OCI-LY1 (cell line): ENCODE measurements around the gene ZNF598.
A peak's percentile ranks its signal among the peaks of the same experiment; 100 is the strongest.

Experiments used
- H2AFZ ChIP-seq: fragments of 200-600 bp; sonication (generic), shearing (Covaris generic); 2 replicates; pipeline ENCODE4 v1.6.0; 2014; ENCODE audit warnings: antibody characterized with exemption, mild to moderate bottlenecking, low read length
- H3F3A ChIP-seq: fragments of 200-600 bp; sonication (generic), shearing (Covaris generic); 2 replicates; pipeline ENCODE4 v1.6.0; 2014; ENCODE audit warnings: mild to moderate bottlenecking, antibody characterized with exemption, low read length, moderate library complexity; ENCODE audit not compliant: insufficient read depth
- H3K27ac ChIP-seq: fragments of 200-600 bp; sonication (generic); 2 replicates; pipeline ENCODE4 v1.5.1; 2014; ENCODE audit warnings: low read length, mixed run types, mild to moderate bottlenecking, low read depth; ENCODE audit not compliant: poor library complexity, severe bottlenecking
- H3K27me3 ChIP-seq: fragments of 200-600 bp; sonication (generic); 2 replicates; pipeline ENCODE4 v1.6.0; 2014; ENCODE audit warnings: antibody characterized with exemption, mild to moderate bottlenecking, low read length, moderate library complexity; ENCODE audit not compliant: insufficient read depth
- H3K36me3 ChIP-seq: fragments of 200-600 bp; sonication (generic); 2 replicates; pipeline ENCODE4 v1.6.1; 2014; ENCODE audit warnings: mild to moderate bottlenecking, antibody characterized with exemption, low read length, moderate library complexity, mixed read lengths; ENCODE audit not compliant: insufficient read depth
- H3K4me1 ChIP-seq: fragments of 200-600 bp; sonication (generic); 2 replicates; pipeline ENCODE4 v1.5.1; 2014; ENCODE audit warnings: mild to moderate bottlenecking, low read length, moderate library complexity; ENCODE audit not compliant: insufficient read depth, severe bottlenecking
- H3K4me2 ChIP-seq: fragments of 200-600 bp; sonication (generic), shearing (Covaris generic); 2 replicates; pipeline ENCODE4 v1.6.1; 2014; ENCODE audit warnings: low read length
- H3K4me3 ChIP-seq: fragments of 200-600 bp; sonication (generic); 2 replicates; pipeline ENCODE4 v1.5.1; 2014; ENCODE audit warnings: low read length, low read depth, mild to moderate bottlenecking, mixed read lengths; ENCODE audit not compliant: poor library complexity, severe bottlenecking
- H3K79me2 ChIP-seq: fragments of 200-600 bp; shearing (Covaris generic); 2 replicates; pipeline ENCODE4 v1.6.1; 2016; ENCODE audit warnings: mixed run types, low read length, mixed read lengths; ENCODE audit not compliant: insufficient read depth
- H3K9ac ChIP-seq: fragments of 200-600 bp; sonication (generic), shearing (Covaris generic); 2 replicates; pipeline ENCODE4 v1.6.1; 2014; ENCODE audit warnings: mild to moderate bottlenecking, low read length, mixed read lengths
- H3K9me2 ChIP-seq: fragments of 200-600 bp; sonication (generic), shearing (Covaris generic); 2 replicates; pipeline ENCODE4 v1.6.1; 2014; ENCODE audit warnings: low read depth, mild to moderate bottlenecking, low read length, mixed read lengths
- H3K9me3 ChIP-seq: fragments of 200-600 bp; shearing (Covaris generic); 2 replicates; pipeline ENCODE4 v1.6.1; 2014; ENCODE audit warnings: low read length, mixed read lengths
- H4K20me1 ChIP-seq: fragments of 200-600 bp; sonication (generic), shearing (Covaris generic); 2 replicates; pipeline ENCODE4 v1.6.0; 2016; ENCODE audit warnings: mild to moderate bottlenecking, low read length; ENCODE audit not compliant: insufficient read depth
- EZH2 ChIP-seq: fragments of 200-600 bp; sonication (generic), shearing (Covaris generic); IDR thresholded peaks from 2 replicates; pipeline ENCODE4 v1.8.0; 2017; ENCODE audit warnings: borderline replicate concordance, mixed run types, mild to moderate bottlenecking, antibody characterized with exemption, low read length, moderate library complexity, mixed read lengths
- TF ChIP-seq, protein P1 (sequence below): fragments of 200-600 bp; sonication (generic), shearing (Covaris generic); IDR thresholded peaks from 2 replicates; pipeline ENCODE4 v1.5.1; 2017; ENCODE audit warnings: mild to moderate bottlenecking, antibody characterized with exemption, low read length, moderate library complexity, mixed read lengths

ZNF598 gene

DNA sequence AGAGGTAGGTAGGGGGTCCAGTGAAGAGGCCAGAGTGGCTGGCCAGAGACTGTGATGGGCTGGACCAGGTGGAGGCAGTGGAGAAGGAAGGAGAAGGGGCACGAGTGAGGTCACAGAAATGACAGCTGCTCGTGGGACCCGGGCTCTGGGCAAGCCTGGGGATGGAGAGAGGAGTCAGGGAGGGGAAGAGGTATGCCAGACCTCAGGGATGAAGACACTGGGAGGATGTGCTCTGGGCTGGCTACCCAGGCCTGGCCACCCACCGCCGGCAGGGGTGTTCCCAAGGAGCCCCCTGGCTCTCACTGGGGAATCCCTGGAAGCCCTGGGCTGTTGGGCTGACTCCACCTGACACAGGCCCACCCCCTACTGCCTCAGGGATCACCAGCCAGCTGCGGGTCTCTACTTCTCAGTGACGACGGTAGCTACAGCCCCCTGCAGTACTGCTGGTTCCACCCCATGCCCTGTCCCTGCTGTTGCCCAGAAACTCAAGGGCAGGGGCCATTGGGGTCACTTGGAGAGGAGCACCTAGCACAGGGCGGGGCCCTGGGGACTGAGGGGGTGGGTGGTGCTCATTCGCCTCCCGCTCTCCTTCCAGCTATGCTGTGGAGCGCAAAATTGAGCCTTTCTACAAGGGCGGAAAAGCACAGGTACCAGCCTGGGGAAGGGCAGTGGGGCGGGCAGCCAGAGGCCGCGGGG is 36.0 kb downstream of the ZNF598 start:
- Histone ChIP-seq H3K9me3 (no peaks in the 10 kb centered on the region), H3K9ac (no peak overlapping the region; the same call in 1 of the 2 replicates), H2AFZ (no peak overlapping the region), H3K27ac (no peak overlapping the region), H3K4me3 (peak overlapping the region; percentile 95), H3K36me3 (peaks cover 46% of the 10 kb centered on the region), H3K9me2 (no peaks in the 10 kb centered on the region), H3K27me3 (no peaks in the 10 kb centered on the region), H3K79me2 (peaks cover 4% of the 10 kb centered on the region; the same call in 1 of the 2 replicates), H3F3A (no peaks in the 10 kb centered on the region), H4K20me1 (no peaks in the 10 kb centered on the region), H3K4me1 (peaks cover 27% of the 10 kb centered on the region), H3K4me2 (peak overlapping the region; percentile 86)
- no peak for TF ChIP-seq EZH2
- TF ChIP-seq, protein P1, sequence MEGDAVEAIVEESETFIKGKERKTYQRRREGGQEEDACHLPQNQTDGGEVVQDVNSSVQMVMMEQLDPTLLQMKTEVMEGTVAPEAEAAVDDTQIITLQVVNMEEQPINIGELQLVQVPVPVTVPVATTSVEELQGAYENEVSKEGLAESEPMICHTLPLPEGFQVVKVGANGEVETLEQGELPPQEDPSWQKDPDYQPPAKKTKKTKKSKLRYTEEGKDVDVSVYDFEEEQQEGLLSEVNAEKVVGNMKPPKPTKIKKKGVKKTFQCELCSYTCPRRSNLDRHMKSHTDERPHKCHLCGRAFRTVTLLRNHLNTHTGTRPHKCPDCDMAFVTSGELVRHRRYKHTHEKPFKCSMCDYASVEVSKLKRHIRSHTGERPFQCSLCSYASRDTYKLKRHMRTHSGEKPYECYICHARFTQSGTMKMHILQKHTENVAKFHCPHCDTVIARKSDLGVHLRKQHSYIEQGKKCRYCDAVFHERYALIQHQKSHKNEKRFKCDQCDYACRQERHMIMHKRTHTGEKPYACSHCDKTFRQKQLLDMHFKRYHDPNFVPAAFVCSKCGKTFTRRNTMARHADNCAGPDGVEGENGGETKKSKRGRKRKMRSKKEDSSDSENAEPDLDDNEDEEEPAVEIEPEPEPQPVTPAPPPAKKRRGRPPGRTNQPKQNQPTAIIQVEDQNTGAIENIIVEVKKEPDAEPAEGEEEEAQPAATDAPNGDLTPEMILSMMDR = no peak

DNA sequence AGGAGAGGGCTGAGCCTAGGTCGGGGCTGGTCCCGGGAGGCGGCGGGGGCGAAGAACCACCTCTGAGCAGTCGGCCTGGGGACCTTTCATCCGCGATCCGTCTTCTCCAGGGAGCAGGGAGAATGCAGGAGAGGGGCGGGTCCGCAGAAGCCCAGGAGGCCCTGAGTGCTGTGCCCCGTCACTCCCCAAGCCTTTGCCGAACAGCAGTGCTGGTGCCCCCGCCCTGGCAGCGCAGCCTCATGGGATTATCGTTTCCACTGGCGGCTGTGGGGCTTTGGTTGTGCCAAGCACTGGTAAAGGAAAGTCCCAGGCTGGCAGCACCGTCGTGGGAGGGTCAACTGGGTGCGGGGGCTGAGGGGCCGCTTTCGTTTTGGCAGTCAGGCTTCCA is 37.1 kb downstream of the ZNF598 start:
- peak overlapping the region; percentile 95 for H3K4me3 ChIP-seq
- no peaks in the 10 kb centered on the region for H3F3A ChIP-seq
- no peaks in the 10 kb centered on the region for H3K9me3 ChIP-seq
- H2AFZ ChIP-seq = no peak overlapping the region
- H3K27me3 ChIP-seq = no peaks in the 10 kb centered on the region
- peaks cover 34% of the 10 kb centered on the region for H3K36me3 ChIP-seq
- H3K9me2 ChIP-seq = no peaks in the 10 kb centered on the region
- H3K27ac ChIP-seq = no peak overlapping the region
- H3K9ac ChIP-seq = peak overlapping the region; percentile 81
- H3K4me2 ChIP-seq = peak overlapping the region; percentile 86
- TF ChIP-seq, protein P1 = no peak
- TF ChIP-seq EZH2 = no peak
- H4K20me1 ChIP-seq = no peaks in the 10 kb centered on the region
- peaks cover 27% of the 10 kb centered on the region for H3K4me1 ChIP-seq
- H3K79me2 ChIP-seq = peaks cover 4% of the 10 kb centered on the region; the same call in 1 of the 2 replicates

DNA sequence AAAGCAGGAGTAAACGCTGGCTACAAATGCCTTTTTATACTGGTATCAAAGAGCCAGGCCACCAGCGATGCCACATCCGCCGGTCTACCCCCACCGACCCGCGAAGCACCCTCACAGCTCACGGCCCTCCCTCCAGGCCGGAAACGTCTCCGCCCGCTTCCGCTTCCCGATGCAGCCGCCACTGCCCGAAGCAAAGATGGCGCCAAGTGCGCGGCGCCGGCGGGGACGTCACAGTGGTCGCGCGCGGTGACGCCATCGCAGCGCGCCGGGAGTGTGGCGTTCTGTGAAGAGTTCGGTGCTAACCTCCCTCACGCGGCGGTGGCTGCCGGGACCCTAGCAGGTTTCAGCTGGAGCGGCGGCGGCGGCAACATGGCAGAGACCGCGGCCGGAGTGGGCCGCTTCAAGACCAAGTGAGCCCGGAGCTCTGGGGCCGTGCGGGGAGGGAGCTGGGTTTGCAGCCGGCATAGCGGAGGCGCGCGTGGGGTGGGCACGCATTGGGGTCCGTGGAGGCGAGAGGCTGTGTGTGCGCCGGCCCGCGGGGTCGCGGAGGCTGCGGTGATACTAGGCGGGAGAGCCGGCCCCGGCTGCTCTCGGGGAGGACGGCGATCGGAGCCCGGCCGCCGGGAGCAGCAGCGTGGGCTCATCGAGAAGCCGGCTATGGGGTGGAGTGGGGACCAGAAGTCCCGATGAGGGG is 37.7 kb downstream of the ZNF598 start, which contains the start of gene TBL3:
TSS of gene TBL3 (plus strand) at position 258 of the 694 bp plus-strand sequence. CDS start at position 370, 112 bp downstream.
- H2AFZ ChIP-seq = no peak within 1 kb of the TSS
- H3K9me3 ChIP-seq = no peaks in the 10 kb centered on the region
- peaks cover 4% of the 10 kb centered on the region; the same call in 1 of the 2 replicates for H3K79me2 ChIP-seq
- H3K4me3 ChIP-seq = peak within 1 kb of the TSS; percentile 95
- peaks cover 29% of the 10 kb centered on the region for H3K36me3 ChIP-seq
- peak within 1 kb of the TSS; percentile 81 for H3K9ac ChIP-seq
- peak within 1 kb of the TSS; percentile 86 for H3K4me2 ChIP-seq
- peaks cover 27% of the 10 kb centered on the region for H3K4me1 ChIP-seq
- no peaks in the 10 kb centered on the region for H3K27me3 ChIP-seq
- H3K27ac ChIP-seq = peak within 1 kb of the TSS; percentile 84
- H3F3A ChIP-seq = no peaks in the 10 kb centered on the region
- no peaks in the 10 kb centered on the region for H3K9me2 ChIP-seq
- H4K20me1 ChIP-seq = no peaks in the 10 kb centered on the region
- TF ChIP-seq, protein P1 = no peak
- no peak for TF ChIP-seq EZH2
